Activated naive CD8-positive, alpha-beta T cell treated with anti-CD3 and anti-CD28 coated beads, Interleukin-2, amount 50 U/mL, for 24 hours (primary cell): Measurements from ENCODE around the gene CRABP1.
"Not testable (repeated sequence)": the region's sequence is repeated elsewhere in the genome, so short reads cannot be mapped to it uniquely, and the experiment has no call there.

ENCODE experiments used
- ATAC-seq: fragments of 150-1000 bp; cut with Tn5 transposase; one replicate; pipeline ENCODE4 v1.10.0; 2021
- DNase-seq: peaks from one replicate; pipeline ENCODE4 v3.0.0; 2021
- H3K27ac Mint-ChIP-seq: one replicate; pipeline ENCODE4 v1.8.0; 2021; ENCODE audit warnings: mild to moderate bottlenecking, mixed read lengths
- H3K27me3 Mint-ChIP-seq: one replicate; pipeline ENCODE4 v1.8.0; 2021; ENCODE audit warnings: mixed read lengths
- H3K36me3 Mint-ChIP-seq: one replicate; pipeline ENCODE4 v1.8.0; 2021; ENCODE audit warnings: low read depth, mixed read lengths
- H3K4me1 Mint-ChIP-seq: one replicate; pipeline ENCODE4 v1.8.0; 2021; ENCODE audit warnings: mixed read lengths
- H3K4me3 Mint-ChIP-seq: one replicate; pipeline ENCODE4 v1.8.0; 2021; ENCODE audit warnings: mild to moderate bottlenecking, moderate library complexity, mixed read lengths
- H3K9me3 Mint-ChIP-seq: one replicate; pipeline ENCODE4 v1.8.0; 2021; ENCODE audit warnings: mixed read lengths

Gene CRABP1

GRCh38 chr15:78368651-78369050 lies 28.5 kb downstream of the CRABP1 start:
- DNase-seq (no peak), ATAC-seq (no peak)
- H3K9me3 Mint-ChIP-seq: no peaks in the 10 kb centered on the region
- peaks cover 9% of the 10 kb centered on the region for H3K27me3 Mint-ChIP-seq
- H3K4me3 Mint-ChIP-seq: no peak overlapping the region
- H3K36me3 Mint-ChIP-seq: no peaks in the 10 kb centered on the region
- H3K4me1 Mint-ChIP-seq: no peaks in the 10 kb centered on the region
- no peak overlapping the region for H3K27ac Mint-ChIP-seq

GRCh38 chr15:78369161-78369560 lies 29.0 kb downstream of the CRABP1 start:
- H3K27me3 Mint-ChIP-seq: peaks cover 9% of the 10 kb centered on the region
- H3K36me3 Mint-ChIP-seq: no peaks in the 10 kb centered on the region
- ATAC-seq (no peak), DNase-seq (no peak)
- H3K27ac Mint-ChIP-seq: no peak overlapping the region
- H3K4me3 Mint-ChIP-seq: no peak overlapping the region
- H3K9me3 Mint-ChIP-seq: no peaks in the 10 kb centered on the region
- no peaks in the 10 kb centered on the region for H3K4me1 Mint-ChIP-seq

DNA sequence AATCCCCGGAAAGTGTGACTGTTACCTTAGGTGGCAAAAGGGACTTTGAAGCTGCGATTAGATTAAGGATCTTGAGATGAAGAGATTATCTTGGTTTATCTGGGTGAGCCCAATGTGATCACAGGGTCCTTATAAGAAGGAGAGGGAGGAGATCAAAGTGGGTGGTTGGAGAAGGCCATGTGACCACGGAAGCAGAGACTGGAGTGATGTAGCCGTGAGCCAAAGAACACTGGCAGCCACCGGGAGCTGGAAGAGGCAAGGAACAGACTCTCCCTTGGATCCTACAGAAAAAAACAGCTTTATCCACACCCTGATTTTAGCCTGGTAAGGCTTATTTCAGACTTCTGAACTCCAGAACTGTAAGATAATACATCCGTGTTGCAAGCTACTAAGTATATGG lies 29.9 kb downstream of the CRABP1 start:
- no peak overlapping the region for H3K27ac Mint-ChIP-seq
- no peaks in the 10 kb centered on the region for H3K9me3 Mint-ChIP-seq
- DNase-seq: no peak
- no peak for ATAC-seq
- peaks cover 5% of the 10 kb centered on the region for H3K4me1 Mint-ChIP-seq
- no peak overlapping the region for H3K4me3 Mint-ChIP-seq
- no peaks in the 10 kb centered on the region for H3K36me3 Mint-ChIP-seq
- H3K27me3 Mint-ChIP-seq: peaks cover 8% of the 10 kb centered on the region

DNA sequence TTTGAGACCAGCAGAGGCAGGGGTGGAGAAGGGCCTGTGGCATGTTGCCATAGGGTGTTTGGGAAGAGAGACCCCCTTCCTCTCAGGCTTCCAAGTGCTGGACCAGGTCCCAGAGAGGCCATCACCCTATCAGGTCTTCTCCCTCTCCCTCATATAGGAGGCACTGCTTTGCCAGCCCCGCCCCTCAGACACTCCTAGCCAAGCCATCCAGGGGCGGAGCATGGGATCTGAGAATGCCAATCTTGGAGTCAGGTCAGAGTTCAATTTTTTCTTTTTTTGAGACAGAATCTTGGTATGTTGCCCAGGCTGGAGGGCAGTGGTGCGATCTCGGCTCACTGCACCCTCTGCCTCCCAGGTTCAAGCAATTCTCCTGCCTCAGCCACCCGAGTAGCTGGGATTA lies 32.7 kb downstream of the CRABP1 start:
- DNase-seq (no peak), ATAC-seq (no peak)
- H3K4me1 Mint-ChIP-seq: peaks cover 7% of the 10 kb centered on the region
- H3K4me3 Mint-ChIP-seq: no peak overlapping the region
- H3K27me3 Mint-ChIP-seq: peaks cover 4% of the 10 kb centered on the region
- no peak overlapping the region for H3K27ac Mint-ChIP-seq
- H3K36me3 Mint-ChIP-seq: no peaks in the 10 kb centered on the region
- no peaks in the 10 kb centered on the region for H3K9me3 Mint-ChIP-seq

GRCh38 chr15:78374436-78375393 lies 34.6 kb downstream of the CRABP1 start:
- DNase-seq (peak; percentile 10), ATAC-seq (peak; percentile 40)
- Mint-ChIP-seq H3K4me1 (peaks cover 7% of the 10 kb centered on the region), H3K9me3 (no peaks in the 10 kb centered on the region), H3K27ac (no peak overlapping the region), H3K36me3 (no peaks in the 10 kb centered on the region), H3K4me3 (no peak overlapping the region), H3K27me3 (peaks cover 3% of the 10 kb centered on the region)

DNA sequence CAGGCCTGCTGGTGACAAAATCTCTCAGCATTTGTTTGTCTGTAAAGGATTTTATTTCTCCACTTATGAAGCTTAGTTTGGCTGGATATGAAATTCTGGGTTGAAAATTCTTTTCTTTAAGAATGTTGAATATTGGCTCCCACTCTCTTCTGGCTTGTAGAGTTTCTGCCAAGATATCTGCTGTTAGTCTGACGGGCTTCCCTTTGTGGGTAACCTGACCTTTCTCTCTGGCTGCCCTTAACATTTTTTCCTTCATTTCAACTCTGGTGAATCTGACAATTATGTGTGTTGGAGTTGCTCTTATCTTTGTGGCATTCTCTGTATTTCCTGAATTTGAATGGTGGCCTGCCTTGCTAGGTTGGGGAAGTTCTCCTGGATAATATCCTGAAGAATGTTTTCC lies 40.0 kb downstream of the CRABP1 start:
- not testable (repeated sequence) for H3K9me3 Mint-ChIP-seq, ATAC-seq, H3K4me1 Mint-ChIP-seq

GRCh38 chr15:78382114-78382880 lies 42.1 kb downstream of the CRABP1 start:
- Mint-ChIP-seq H3K4me1 (no peaks in the 10 kb centered on the region), H3K27ac (no peak overlapping the region), H3K9me3 (no peaks in the 10 kb centered on the region), H3K36me3 (no peaks in the 10 kb centered on the region), H3K27me3 (peaks cover 21% of the 10 kb centered on the region), H3K4me3 (no peak overlapping the region)
- no peak for ATAC-seq
- DNase-seq: no peak

More for the DNA sequence above, 40.0 kb downstream of the CRABP1 start:
- not testable (repeated sequence) for H3K4me3 Mint-ChIP-seq, DNase-seq, H3K27ac Mint-ChIP-seq, H3K36me3 Mint-ChIP-seq
- peaks cover 13% of the 10 kb centered on the region for H3K27me3 Mint-ChIP-seq

DNA sequence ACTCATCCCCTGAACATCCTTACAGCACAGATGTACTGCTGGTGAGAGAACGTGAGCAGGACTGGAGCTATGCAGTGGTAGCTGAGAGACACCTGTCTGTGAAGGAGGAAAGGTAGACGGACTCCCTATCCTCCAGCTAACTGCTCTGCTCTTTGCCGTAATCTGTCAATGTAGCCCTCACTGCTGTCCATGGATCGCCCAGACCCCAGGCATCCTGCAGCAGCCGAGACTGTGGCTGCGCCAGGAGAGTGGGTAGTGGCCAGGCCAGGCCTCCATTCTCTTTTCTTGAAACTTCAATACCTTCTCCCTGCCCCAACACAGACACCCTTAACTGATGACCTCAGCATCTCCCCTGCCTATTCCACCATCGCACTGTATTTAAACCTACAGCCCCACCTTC lies 44.5 kb downstream of the CRABP1 start:
- Mint-ChIP-seq H3K4me3 (no peak overlapping the region), H3K27me3 (peaks cover 21% of the 10 kb centered on the region), H3K36me3 (no peaks in the 10 kb centered on the region), H3K4me1 (no peaks in the 10 kb centered on the region), H3K9me3 (no peaks in the 10 kb centered on the region), H3K27ac (no peak overlapping the region)
- DNase-seq (no peak), ATAC-seq (no peak)

DNA sequence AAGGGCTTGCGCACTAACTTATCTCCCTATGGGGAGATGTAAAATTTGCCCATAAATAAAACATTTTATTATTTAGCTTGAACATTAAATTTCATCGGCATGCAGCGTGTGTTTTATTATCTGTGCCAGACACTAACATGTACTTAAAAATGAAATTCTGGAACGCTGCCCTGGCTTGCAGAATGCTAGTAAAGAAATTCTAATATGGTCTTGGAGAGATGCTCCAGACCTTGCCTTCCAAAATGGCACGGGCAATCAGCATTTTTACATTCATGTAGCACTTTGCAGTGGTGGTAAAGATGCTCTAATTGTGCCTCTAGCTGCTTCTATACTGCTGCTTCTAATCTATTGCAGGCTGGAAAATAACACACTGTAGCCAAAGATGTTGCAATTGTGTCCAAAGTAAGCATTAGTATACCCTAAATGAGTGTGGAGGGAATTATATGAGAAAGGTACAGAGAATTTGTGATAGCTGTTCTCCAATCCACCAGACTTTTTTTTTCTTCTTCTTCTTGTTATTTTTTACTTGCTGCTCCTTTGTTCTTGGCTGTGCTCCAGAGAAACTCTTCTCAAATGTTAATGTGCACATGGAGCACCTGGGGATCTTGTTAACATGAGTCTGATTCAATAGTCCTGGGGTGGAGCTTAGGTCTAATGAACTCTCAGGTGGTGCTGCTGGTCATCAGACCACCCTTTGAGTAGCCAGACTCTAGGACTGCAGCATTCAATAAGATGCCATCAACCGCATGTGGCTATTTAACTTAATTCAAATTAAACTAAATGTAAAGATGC lies 47.3 kb downstream of the CRABP1 start:
- Mint-ChIP-seq H3K27me3 (peaks cover 21% of the 10 kb centered on the region), H3K36me3 (no peaks in the 10 kb centered on the region), H3K4me3 (no peak overlapping the region), H3K27ac (no peak overlapping the region), H3K4me1 (no peaks in the 10 kb centered on the region), H3K9me3 (no peaks in the 10 kb centered on the region)
- ATAC-seq (no peak), DNase-seq (no peak)

- Mint-ChIP-seq H3K9me3 (no peaks in the 10 kb centered on the region), H3K27me3 (peaks cover 17% of the 10 kb centered on the region), H3K36me3 (no peaks in the 10 kb centered on the region), H3K4me1 (no peaks in the 10 kb centered on the region), H3K4me3 (no peak overlapping the region), H3K27ac (no peak overlapping the region)
- DNase-seq: no peak
- ATAC-seq: no peak
These were observed 48.7 kb downstream of the CRABP1 start for GRCh38 chr15:78388865-78389264.

DNA sequence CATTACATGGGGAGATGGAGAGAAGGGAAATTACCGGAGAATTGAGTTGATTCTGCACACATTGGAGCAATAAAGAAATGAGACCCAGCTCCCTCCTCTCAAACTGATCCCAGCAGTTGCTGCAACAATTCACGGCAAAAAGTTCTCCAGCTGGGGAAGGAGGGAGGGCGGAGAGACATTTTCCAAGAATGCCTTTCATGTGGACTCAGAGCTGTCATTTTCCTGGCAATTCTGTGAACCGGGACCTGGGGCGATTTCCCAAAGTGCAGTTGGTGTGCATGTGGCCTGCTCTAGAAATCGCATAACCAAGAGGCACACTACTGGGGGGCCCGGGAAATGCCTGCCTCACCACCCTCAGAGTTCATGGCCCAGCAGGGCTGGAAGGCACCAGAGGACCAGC lies 49.2 kb downstream of the CRABP1 start:
- H3K36me3 Mint-ChIP-seq: no peaks in the 10 kb centered on the region
- no peak overlapping the region for H3K4me3 Mint-ChIP-seq
- H3K4me1 Mint-ChIP-seq: no peaks in the 10 kb centered on the region
- H3K27me3 Mint-ChIP-seq: peaks cover 15% of the 10 kb centered on the region
- ATAC-seq (no peak), DNase-seq (no peak)
- no peaks in the 10 kb centered on the region for H3K9me3 Mint-ChIP-seq
- H3K27ac Mint-ChIP-seq: no peak overlapping the region

DNA sequence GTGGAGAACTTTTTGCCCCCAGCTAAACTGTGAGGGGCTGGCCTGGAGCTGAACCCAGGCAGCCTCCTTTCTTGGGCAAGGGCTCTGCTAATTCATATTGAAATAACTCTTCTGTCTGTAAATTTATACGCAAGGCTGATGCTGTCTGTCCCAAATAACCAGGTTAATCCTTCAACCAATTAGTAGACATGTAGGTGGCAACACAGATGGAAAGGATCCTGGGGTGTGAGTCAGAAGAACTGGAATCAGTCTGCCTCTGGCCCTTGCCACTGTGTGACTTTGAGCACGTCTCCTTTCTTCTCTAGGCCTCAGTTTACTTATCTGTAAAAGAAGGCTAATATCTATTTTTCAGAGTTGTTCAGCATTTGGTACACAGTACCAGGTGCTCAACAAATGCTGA lies 49.6 kb downstream of the CRABP1 start:
- H3K4me3 Mint-ChIP-seq: no peak overlapping the region
- no peaks in the 10 kb centered on the region for H3K36me3 Mint-ChIP-seq

DNA sequence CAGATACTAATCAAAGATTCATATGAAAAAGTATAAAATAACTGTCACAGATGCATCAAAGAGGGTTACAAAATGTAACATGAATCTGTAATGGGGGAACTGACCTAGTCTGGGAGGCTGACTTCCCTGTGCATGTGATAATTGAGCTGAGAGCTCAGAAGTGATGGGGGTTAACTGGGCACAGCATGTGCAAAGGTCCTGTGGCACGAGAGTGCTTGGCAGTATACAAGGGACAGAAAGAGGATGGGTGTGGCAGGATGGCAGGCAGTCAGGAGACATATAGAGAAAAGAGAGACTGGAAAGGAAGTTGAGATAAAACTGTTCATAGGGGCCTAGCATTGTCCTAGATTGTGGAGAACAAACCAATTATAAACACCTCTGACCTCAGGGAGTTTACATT lies 50.1 kb downstream of the CRABP1 start:
- H3K27ac Mint-ChIP-seq: no peak overlapping the region
- no peak overlapping the region for H3K4me3 Mint-ChIP-seq
- ATAC-seq (no peak), DNase-seq (no peak)
- H3K36me3 Mint-ChIP-seq: no peaks in the 10 kb centered on the region
- H3K4me1 Mint-ChIP-seq: no peaks in the 10 kb centered on the region
- no peaks in the 10 kb centered on the region for H3K9me3 Mint-ChIP-seq
- H3K27me3 Mint-ChIP-seq: peaks cover 11% of the 10 kb centered on the region

More for the DNA sequence above, 49.6 kb downstream of the CRABP1 start:
- no peak for ATAC-seq
- H3K4me1 Mint-ChIP-seq: no peaks in the 10 kb centered on the region
- no peaks in the 10 kb centered on the region for H3K9me3 Mint-ChIP-seq
- DNase-seq: no peak
- H3K27ac Mint-ChIP-seq: no peak overlapping the region
- H3K27me3 Mint-ChIP-seq: peaks cover 15% of the 10 kb centered on the region

DNA sequence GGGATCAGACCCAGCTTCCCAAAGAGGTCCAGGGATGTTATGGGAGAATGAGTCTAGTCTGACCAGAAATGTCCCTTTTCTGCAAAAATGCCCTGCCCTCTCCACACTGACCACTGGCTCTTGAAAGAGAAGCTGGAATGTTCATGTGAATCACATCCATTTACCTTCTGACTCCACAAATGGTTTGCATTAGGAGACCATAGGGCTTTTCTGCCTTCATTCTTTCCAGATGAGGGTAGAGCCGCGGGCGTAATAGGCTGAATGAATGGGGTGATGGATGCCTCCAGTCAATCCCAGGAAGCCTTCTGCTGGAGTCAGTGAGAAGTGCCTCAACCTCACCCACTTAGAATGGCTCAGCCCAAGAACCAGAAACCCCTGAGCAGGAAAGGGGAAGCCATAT lies 50.7 kb downstream of the CRABP1 start:
- Mint-ChIP-seq H3K36me3 (no peaks in the 10 kb centered on the region), H3K4me3 (no peak overlapping the region), H3K27ac (no peak overlapping the region), H3K4me1 (no peaks in the 10 kb centered on the region), H3K9me3 (no peaks in the 10 kb centered on the region), H3K27me3 (peaks cover 11% of the 10 kb centered on the region)
- no peak for ATAC-seq
- no peak for DNase-seq
